ENCODE results near the gene JOSD2.

DNA sequence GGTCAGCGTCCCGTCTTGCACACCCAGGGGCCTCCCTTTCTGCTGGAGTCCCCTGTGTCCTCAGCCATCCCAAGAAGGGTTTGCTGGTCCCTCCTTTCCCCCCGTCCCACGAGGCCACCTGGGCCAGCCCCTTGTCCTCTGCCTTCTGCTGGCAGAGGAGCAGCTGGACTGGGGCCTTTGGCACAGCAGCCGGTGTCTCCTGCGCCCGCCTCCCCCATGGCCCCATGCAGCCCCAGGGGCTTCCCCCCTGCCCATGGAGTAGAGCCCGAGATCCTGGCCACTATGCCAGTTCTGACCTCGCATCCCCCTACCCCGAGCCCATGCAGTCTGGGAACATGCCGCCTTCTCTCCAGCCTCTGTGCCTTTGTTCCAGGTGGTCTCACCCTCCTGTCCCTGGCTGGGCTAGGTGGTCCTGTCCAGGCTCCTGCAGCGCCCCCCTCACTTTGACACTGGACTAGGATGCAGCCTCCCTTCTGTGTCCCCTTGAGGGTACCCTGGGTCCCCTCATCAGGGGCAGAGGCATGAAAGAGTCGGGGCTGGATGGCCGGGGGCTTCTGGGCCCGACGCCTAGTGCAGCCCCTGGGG lies 28.6 kb downstream of the JOSD2 start:
- TF ChIP-seq CTCF (IDR thresholded peaks at IDR 0.05) (no peak), POLR2A (IDR thresholded peaks at IDR 0.05) (no peak)
